Rectal smooth muscle tissue (tissue), 1 donor: Measurements from ENCODE around the gene TRAF2.

ENCODE experiments used
- H3K27ac ChIP-seq: one replicate; pipeline ENCODE4 v1.7.0; 2013; ENCODE audit warnings: low read depth, low read length, inconsistent platforms
- H3K27me3 ChIP-seq: one replicate; pipeline ENCODE4 v1.7.0; 2013; ENCODE audit warnings: low read length; ENCODE audit not compliant: control insufficient read depth, insufficient read depth
- H3K36me3 ChIP-seq: one replicate; pipeline ENCODE4 v1.7.0; 2013; ENCODE audit warnings: low read length; ENCODE audit not compliant: control insufficient read depth, insufficient read depth
- H3K4me1 ChIP-seq: one replicate; pipeline ENCODE4 v1.7.0; 2013; ENCODE audit warnings: low read length; ENCODE audit not compliant: control insufficient read depth, insufficient read depth
- H3K4me3 ChIP-seq: one replicate; pipeline ENCODE4 v1.7.0; 2013; ENCODE audit warnings: low read length
- H3K9ac ChIP-seq: one replicate; pipeline ENCODE4 v1.7.0; 2013; ENCODE audit warnings: low read length

TRAF2 gene

DNA sequence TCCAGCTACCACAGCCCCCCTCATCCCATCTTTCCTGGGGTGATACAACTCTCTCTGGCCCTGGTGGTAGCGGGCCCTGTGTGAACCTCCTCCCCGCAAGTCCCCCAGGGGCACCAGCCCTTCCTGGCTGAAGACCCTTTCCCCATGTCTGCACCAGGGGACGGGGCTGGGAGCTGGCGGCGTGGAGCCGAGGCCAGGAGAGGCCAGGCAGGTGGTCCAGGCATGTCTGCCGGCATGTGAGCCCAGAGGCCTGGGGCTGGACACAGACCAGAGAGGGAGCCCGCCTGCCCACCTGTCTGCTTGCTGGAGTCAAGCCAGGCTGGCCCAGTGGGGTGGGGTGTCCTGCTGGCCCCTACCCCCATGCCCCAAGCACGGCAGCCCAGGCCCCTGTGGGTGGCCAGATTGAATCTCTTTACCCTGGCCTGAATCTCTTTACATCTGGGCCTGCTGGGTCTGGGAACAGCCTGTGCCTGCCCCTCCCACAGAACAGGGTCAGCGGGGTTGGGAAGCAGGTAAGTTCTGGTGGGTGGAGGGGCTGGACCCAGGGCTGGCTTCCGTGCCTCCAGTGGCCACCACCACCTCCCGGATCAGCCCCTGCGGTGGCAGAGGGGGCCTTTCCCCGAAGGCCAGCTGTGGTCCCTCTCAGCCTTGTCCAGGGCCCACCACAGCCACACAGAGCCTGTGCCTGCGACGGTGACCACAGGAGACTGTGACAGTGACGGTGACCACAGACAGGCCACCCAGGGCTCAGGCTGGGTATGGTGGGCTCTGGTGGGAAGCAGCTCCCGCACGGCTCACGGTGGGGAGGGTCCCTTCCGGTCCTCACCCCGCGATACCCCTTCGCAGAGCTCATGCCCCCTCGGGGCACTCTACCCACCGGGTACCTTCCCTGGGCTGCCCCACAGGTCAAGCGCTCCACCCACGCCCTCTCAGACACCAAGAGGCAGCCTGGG lies 72.9 kb downstream of the TRAF2 start:
- Histone ChIP-seq H3K36me3 (no peaks in the 10 kb centered on the region), H3K4me1 (no peaks in the 10 kb centered on the region), H3K27ac (no peak overlapping the region), H3K27me3 (no peaks in the 10 kb centered on the region), H3K9ac (no peak overlapping the region), H3K4me3 (no peak overlapping the region)

DNA sequence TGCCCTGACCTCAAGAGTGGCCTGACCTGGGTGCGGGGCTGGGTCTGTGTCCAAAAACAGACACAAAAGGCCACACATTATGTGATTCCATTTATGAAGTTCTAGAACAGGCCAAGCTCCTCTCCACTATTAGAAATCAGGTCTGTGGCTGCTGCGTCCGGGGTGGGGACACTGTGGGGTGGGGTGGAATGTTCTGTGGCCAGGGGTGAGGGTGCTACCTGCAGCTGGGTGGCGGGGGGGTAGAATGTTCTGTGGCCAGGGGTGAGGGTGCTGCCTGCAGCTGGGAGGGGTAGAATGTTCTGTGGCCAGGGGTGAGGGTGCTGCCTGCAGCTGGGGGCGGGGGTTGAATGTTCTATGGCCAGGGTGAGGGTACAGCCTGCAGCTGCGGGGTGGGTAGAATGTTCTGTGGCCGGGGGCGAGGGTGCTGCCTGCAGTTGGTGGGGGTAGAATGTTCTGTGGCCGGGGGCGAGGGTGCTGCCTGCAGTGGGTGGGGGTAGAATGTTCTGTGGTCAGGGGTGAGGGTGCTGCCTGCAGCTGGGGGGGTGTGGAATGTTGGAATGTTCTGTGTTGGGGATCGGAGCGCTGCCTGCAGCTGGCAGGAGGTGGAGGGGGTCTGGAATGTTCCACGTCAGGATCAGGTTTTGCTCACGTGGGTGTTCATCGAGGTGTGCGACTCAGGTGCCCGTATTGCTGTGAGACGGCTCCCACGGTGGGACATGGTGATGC lies 74.1 kb downstream of the TRAF2 start:
- H3K27me3 ChIP-seq = no peaks in the 10 kb centered on the region
- no peaks in the 10 kb centered on the region for H3K4me1 ChIP-seq
- H3K27ac ChIP-seq = no peak overlapping the region
- H3K9ac ChIP-seq = no peak overlapping the region
- no peak overlapping the region for H3K4me3 ChIP-seq
- H3K36me3 ChIP-seq = no peaks in the 10 kb centered on the region

DNA sequence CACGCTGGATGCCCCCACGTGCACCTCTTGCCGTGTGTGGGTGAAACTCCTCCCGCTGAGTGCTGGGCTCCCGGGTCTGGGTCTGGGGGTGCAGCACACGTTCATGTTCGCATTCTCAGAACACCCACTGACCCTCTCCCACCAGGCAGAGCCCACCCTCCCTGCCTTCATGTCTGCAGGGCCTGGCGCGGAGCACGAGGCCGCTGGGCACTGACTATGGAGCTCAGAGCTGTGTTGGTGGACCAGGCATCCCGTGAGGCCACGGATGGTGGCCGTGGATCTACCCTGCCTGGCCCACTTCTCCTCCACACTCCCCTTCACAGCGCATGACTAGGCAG lies 74.6 kb downstream of the TRAF2 start:
- no peak overlapping the region for H3K9ac ChIP-seq
- H3K36me3 ChIP-seq = no peaks in the 10 kb centered on the region
- H3K27ac ChIP-seq = no peak overlapping the region
- H3K27me3 ChIP-seq = no peaks in the 10 kb centered on the region
- no peaks in the 10 kb centered on the region for H3K4me1 ChIP-seq
- no peak overlapping the region for H3K4me3 ChIP-seq

DNA sequence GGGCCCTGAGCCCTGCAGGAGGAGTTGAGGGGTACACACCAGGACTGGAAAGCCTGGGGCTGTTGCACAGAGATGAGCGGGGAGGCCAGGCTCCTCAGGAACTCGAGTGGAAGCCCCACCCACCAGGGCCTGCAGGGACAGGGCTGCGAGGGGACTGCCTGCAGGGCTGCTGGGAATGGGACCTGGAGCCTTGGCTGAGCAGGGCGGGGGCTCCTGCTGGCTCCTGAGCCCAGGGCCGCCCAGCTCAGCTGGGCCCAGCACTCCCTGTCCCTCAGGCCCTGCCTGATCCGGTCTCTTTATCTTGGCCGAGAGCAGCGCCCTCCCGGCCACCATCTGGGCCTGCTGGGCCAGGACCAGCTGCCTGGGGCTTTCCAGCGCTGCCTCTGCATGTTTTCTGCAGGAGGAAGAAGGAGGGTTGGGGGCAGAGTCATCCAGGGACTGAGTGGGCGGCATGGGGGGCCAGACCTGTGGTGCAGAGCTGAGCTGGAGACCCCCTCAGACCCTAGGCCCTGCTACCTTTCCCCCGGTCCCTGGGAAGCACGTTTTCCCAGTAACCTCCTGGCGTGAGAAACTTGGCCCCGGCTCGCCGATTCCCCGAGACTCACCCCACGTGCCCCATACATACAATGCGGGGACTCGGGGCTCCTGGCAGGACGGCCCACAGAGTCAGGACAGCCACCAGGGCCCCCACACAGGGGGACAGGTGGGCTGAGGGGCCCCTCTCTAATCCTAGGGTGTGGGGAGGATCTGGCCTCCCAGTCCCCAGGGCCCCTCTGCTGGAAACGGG lies 75.2 kb downstream of the TRAF2 start:
- H3K9ac ChIP-seq = no peak overlapping the region
- no peak overlapping the region for H3K27ac ChIP-seq
- no peaks in the 10 kb centered on the region for H3K36me3 ChIP-seq
- no peaks in the 10 kb centered on the region for H3K4me1 ChIP-seq
- H3K27me3 ChIP-seq = no peaks in the 10 kb centered on the region
- no peak overlapping the region for H3K4me3 ChIP-seq

DNA sequence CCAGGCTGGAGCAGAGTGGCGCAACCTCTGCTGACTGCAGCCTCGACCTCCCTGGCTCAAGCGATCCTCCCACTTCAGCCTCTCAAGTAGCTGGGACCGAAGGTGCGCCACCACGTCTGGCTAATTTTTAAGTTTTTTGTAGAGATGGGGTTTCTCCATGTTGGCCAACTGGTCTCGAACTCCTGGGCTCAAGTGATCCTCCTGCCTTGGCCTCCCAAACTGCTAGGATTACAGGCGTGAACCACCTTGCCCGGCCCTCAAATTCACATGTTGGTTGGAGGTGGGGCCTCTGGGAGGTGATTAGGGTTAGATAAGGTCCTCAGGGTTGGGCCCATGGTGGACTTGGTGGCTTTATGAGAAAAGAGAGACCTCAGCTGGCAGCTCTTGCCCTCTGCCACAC lies 75.8 kb downstream of the TRAF2 start:
- Histone ChIP-seq H3K27me3 (no peaks in the 10 kb centered on the region), H3K9ac (no peak overlapping the region), H3K4me3 (no peak overlapping the region), H3K27ac (no peak overlapping the region), H3K4me1 (no peaks in the 10 kb centered on the region), H3K36me3 (no peaks in the 10 kb centered on the region)

DNA sequence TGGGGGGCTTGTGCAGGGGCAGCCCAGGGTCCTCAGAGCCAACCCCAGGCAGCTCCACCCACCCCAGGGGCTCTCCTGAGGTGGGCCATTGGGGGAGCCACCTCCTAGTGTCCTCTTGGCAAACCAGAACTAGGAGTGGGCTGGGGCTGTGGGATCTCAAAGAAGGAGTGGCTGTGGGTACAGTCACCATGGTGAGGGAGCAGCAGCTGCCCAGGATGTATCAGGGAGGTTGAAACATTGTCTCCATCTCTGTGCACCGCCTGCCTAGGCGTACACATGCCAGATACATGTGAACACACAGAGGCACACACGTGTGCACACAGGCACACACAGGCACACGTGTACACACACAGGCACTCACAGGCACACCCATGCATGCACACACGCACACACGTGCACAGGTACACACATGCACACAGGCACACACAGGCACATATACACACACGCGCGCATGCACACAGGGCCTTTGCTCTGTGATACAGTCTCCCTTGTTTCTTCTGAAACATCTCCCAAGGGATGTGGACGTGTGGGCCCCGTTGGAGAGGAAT lies 76.5 kb downstream of the TRAF2 start:
- Histone ChIP-seq H3K9ac (no peak overlapping the region), H3K4me3 (no peak overlapping the region), H3K27me3 (no peaks in the 10 kb centered on the region), H3K36me3 (no peaks in the 10 kb centered on the region), H3K4me1 (no peaks in the 10 kb centered on the region), H3K27ac (no peak overlapping the region)

DNA sequence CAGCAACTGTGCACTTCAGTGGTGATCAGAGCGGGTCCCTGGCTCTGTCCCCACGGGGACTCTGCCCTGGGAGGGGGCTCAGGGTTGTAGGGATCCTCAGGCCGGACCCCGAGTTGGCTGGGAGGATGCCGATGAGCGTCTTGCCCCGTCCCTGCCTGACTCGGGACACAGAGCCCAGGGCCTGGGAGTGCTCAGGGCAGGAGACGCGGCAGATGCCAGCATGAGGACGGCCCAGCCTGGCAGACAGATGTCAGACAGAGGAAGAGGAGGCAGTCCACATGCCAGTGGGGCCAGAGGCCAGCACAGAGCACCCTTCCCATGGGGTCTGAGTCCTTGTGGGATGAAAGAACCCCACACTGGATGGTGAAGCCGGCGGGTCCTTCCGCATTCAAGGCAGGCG lies 77.0 kb downstream of the TRAF2 start:
- Histone ChIP-seq H3K9ac (no peak overlapping the region), H3K27ac (no peak overlapping the region), H3K27me3 (no peaks in the 10 kb centered on the region), H3K4me3 (no peak overlapping the region), H3K4me1 (no peaks in the 10 kb centered on the region), H3K36me3 (no peaks in the 10 kb centered on the region)

DNA sequence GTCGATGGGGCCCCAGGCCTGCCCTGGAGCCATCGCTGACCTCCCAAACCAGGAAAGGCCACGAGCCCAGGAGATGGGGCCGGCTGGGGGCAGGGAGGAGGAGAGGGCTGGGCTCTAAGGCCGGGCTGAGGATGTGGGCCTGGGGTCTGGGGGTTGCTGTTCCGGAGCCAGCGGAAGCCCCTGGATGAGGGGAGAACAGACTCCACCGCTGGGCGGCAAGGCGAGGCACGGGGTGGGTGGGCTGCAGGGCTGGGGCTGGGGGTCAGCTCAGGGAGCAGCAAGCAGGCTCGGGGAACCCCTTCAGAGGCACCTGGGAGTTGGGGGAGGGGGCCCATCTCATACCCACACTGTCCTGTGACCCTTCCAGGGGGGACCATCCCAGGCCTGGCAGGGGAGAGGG lies 77.4 kb downstream of the TRAF2 start:
- no peak overlapping the region for H3K27ac ChIP-seq
- no peaks in the 10 kb centered on the region for H3K4me1 ChIP-seq
- no peaks in the 10 kb centered on the region for H3K36me3 ChIP-seq
- H3K4me3 ChIP-seq = no peak overlapping the region
- no peak overlapping the region for H3K9ac ChIP-seq
- H3K27me3 ChIP-seq = no peaks in the 10 kb centered on the region

DNA sequence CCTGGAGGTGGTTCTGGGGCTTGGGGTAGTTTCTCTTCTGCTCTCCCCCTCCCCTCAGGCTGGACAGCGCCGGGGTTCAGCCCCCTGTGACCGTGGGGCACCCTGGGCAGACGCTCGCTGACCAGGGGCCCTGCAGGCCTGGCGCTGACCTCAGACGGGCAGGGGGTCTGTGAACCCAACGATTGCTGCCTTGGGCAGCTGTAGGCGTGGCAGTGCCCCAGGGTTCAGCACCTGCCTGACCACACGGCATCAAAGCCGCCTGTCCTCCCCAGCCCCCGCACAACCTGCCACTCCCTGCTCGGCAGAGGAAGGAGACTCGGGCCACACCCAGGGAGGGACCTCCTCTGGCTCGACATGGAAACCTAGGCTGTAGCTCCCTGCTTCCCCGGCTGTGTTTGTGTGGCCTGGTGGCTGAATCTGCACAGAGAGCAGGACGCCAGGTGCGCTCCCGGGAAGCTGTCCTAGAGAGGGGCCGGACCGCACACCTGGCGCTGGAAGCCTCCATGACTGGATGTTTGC lies 77.9 kb downstream of the TRAF2 start:
- H3K27ac ChIP-seq = no peak overlapping the region
- no peaks in the 10 kb centered on the region for H3K4me1 ChIP-seq
- H3K27me3 ChIP-seq = no peaks in the 10 kb centered on the region
- no peak overlapping the region for H3K9ac ChIP-seq
- no peak overlapping the region for H3K4me3 ChIP-seq
- H3K36me3 ChIP-seq = no peaks in the 10 kb centered on the region

DNA sequence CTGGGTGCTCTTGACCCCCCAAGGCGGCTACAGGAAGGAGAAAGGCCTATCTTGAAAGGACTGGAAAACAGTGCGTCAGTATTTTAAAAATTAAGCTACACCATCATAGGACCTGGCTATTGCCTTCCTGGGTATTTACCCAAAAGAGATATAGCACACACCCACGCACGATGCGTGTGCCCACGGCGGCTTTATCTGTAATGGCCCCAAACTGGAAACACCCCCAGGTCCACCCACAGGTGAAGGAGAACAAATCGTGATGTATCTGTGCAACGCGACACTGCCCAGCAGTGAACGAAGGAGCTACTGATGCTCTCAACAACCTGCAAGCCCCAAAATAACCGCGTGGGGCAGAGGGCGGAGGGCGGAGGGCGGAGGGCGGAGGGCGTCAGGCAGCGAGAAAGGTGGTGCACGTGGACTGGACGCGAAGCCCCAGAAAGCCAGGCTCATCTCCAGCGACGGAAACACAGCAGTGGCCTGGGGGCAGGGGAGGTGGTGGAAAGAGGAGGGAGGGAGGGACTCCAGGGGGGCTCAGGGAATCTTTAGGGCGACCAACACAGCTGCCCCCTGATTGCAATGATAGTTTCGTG lies 78.6 kb downstream of the TRAF2 start:
- no peak overlapping the region for H3K4me3 ChIP-seq
- no peak overlapping the region for H3K27ac ChIP-seq
- no peaks in the 10 kb centered on the region for H3K36me3 ChIP-seq
- H3K4me1 ChIP-seq = no peaks in the 10 kb centered on the region
- no peak overlapping the region for H3K9ac ChIP-seq
- no peaks in the 10 kb centered on the region for H3K27me3 ChIP-seq

DNA sequence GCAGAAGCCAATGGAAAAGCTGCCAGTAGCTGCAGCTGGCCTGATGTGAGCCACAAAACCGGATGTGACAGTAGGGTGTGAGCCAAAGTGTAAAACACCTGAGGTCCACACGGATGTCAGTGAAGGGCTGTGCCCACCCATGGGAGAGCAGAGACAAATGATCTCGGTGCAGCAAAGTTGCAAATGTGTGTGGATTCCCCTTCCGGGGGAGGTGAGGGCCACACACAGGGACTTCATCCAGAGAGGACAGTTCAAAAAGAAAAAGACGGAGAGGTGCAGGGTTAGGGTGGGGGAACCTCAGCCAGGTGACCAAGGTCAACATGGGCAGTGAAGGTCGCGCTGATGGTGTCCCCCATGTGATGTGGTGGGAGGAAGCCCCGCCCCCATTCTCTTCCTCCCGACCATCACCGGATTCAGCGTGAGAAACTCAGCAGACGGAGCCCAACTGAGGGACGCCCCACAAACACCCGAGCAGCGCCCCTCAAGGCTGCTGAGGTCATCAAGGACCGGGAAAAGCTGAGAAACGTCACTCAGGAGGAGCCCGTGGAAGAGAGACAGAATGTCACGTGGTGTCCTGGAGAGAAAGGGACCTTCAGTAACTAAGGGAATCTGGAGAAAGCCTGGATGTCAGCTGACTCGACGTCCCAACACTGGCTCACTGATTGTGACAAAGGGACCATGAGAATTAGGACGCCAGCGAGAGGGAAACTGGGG lies 79.6 kb downstream of the TRAF2 start:
- no peak overlapping the region for H3K9ac ChIP-seq
- H3K36me3 ChIP-seq = no peaks in the 10 kb centered on the region
- H3K4me1 ChIP-seq = no peaks in the 10 kb centered on the region
- peak overlapping the region; percentile 24 for H3K4me3 ChIP-seq
- no peaks in the 10 kb centered on the region for H3K27me3 ChIP-seq
- no peak overlapping the region for H3K27ac ChIP-seq
